HG03039 (cell line): Measurements from ENCODE around the gene CEP131.
"Not testable (repeated sequence)": the region's sequence is repeated elsewhere in the genome, so short reads cannot be mapped to it uniquely, and the experiment has no call there.

Experiments used
- ATAC-seq: cut with Tn5 transposase; IDR thresholded peaks from one replicate; pipeline ENCODE4 v1.9.1; 2021; ENCODE audit warnings: mild to moderate bottlenecking, moderate library complexity; ENCODE audit not compliant: unreplicated experiment

The CEP131 gene

DNA sequence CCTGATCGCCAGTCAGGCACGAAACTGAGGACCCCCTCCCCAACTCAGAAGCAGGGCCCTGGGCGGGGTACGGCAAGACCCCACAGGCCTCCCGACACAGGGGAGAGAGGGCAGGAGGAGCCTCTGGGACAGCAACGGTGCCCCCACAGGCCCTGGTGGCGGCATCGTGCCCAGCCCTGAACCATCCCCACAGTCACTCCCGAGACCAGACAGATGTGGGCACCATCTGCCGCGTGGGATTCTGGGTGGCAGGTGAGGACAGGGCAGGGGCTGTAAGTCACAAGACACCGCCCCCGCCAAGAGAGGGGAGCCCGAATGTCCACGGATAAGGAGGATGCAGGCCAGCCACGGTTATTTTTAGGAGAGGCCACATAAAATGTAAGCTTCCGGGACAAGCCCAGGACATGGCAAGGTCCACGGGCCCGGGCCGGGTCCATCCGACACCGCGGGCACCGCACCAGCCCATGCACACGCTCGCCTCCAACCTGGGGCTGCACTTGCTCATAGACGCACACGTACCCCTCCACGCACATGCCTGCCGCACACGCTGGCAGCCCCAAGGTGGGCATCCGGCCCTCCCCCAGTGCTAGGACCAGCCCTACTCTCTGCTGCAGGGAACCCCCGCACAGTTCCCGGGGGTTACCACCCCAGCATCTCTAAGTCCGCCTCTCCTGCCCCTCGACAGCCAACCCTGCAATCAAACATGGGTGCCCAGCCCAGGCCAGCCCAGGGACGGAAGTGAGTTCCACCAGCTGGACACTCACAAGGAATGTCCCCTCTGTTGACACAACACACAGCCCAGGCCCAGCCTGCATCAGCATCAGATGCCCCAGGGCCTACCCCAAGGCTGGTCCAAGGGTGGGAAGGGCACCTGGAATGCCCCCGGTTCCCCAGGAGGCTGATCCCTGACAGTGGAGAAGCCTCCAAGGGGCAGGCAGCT lies 65.6 kb downstream of the CEP131 start:
- ATAC-seq: no peak

DNA sequence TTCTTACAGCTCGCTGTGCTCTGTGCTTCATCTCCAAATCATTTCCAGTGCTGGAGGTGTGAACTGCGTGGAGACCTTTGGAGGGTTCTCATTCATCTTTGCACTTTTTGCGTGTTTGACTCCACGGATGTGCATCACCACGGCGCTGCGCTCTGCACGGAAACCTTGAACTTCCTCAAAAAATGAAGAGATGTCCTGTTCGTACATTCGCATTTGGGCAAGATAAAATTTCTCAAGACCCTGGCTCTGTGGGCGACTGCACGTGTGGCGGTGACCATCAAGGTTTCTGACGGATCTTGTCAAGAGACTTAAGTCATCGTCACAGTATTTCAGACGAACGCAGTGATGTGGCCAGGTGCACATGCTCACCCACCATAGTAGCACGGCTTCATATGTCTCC lies 67.8 kb downstream of the CEP131 start:
- no peak for ATAC-seq

DNA sequence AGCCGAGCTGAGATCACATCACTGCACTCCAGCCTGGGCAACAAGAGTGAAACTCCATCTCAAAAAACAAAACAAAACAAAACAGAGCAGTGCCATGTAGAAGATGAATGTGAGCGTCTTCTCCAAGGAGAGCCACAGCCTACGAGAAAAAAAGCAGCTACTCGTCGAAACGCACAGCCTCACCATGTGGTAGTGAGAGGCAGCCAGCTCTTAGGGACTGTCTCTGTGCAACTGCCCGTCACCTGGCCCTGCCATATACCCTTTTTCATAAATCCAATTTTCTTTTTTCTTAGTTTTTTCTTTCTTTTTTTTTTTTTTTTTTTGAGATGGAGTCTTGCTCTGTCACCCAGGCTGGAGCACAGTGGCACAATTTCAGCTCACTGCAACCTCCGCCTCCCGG lies 68.7 kb downstream of the CEP131 start:
- not testable (repeated sequence) for ATAC-seq

DNA sequence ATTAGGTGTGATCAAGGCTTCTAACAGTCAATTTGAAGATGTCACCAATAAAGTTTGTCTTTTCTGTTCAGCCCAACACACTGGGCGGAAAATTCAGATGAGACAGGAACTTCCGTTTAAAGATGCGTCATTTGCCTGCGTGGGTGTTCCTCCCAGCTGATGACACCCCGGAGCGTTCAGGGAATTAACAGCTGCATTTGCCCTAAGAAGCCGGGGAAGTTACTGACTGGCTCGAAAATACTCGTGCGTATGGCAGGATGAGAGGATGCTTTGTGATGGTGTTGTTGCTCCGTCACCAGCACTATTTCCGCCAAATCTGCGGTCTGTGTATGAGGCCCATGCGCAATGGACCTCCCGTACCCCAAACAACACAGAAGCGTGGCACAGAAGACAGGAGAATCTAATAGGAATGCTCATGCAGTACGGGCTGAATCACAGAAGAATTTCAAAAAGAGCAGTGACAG lies 69.4 kb downstream of the CEP131 start:
- no peak for ATAC-seq

DNA sequence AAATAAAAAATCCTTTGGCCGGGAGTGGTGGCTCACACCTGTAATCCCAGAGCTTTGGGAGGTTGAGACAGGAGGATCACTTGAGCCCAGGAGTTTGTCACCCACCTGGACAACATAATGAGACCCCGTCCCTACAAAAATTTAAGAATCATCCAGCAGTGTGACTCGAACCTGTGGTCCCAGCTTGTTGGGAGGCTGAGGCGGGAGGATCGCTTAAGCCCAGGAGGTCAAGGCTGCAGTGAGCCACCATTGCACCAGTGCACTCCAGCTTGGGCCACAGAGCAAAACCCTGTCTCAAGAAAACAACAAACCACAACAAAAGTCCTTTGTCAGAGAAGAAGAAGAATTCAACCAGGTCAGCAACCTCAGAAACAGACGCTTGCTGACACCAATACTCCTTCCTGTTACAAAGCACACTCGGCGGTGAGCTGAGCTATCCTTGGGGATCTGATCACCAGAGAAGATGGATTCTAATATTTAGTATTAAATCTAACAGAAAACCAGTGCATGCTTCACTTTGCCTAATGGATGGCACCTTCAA lies 70.4 kb downstream of the CEP131 start:
- no peak for ATAC-seq

DNA sequence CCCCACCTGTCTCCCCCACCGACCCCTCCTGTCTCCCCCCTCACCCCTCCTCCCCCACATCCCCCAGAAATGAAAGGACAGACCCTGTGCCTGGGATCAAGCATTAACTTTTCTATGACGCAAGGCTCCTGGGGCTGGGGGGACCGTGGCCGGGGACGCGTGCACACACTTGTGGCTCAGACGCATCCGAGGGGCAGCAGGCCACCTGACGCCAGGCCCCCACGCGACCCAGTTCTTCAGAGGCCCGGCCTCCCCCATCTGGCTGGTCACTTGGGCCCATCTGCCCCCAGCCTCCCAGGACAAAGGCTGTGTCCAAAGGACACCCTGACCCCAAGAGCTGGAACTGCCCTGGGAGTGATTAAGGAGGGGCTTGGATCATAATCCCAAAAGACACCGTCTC lies 71.5 kb downstream of the CEP131 start:
- ATAC-seq: no peak

DNA sequence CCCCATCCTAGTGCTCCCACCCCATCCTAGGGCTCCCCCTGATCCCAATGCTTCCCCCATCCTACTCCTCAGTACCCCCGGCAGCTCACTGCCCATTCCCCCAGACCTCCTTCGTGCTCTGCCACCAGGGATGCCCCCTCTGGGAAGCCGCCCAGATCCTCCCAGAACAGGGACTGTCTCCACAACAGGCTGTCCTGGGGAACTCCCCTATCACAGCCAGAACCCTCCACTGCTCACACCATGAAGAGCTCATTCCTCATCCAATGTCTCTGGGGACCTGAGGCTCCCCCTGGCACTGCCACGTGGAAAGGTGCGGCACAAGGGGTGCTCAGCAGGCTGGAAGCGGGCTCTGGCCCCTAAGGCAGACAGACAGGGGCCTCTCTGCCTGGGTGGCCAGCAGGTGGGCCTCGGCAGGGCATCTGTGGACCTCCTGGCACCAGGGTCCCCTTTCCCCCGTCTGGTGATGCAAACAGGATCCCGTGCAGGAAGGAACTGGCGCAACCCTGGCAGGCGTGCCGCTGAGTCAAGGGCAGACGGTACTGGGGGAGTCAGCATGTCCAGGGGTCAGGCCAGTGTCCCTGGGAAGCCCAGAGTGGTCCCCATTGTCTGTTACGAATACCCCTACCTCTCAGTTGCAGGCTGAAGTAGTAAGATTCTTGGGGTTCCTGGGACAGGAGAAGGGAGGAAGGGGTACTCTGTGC lies 72.2 kb downstream of the CEP131 start:
- ATAC-seq: no peak

DNA sequence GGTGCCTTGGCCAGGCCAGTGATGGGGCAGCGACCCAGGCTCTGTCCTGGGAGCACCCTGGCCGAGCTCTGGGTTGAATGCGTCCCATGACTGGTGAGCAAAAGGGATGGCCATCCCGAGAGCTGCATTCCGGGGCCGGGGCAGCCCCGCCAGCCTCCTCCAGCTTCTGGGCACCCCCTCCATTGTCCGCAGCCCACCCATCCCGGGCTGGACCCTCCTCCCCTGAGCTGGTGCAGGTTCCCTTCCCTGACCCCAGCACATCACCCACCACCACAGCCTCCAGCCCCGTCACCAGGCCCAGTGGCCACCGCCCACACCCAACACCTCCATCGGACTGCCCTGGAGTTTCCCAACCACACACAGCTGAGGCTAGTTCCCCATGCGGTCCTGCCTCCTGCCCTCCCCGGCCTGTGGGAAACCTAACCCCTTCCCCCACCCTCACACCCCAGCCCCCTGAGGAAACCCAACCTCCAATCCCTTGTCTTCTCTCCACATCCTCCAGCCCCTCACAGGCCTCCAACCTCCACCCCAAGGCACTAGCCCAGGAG lies 73.7 kb downstream of the CEP131 start:
- no peak for ATAC-seq

DNA sequence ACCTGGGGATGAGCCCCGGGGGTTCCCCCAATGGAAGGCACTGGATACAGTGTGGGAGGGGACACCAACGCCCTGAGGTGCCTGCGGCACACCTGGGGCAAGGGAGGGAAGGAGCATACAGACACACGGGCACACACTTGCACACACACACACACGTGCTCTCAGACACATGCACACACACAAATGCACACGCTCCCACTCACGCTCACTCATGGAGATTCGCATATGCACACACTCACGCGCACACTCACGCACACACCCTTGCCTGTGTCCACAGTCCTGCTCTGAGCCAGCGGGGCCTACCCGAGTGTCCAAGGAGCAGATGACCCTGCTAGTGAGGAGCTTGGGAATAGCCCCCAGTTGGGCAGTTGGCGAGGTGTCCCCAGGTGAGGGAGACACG lies 74.2 kb downstream of the CEP131 start:
- no peak for ATAC-seq

DNA sequence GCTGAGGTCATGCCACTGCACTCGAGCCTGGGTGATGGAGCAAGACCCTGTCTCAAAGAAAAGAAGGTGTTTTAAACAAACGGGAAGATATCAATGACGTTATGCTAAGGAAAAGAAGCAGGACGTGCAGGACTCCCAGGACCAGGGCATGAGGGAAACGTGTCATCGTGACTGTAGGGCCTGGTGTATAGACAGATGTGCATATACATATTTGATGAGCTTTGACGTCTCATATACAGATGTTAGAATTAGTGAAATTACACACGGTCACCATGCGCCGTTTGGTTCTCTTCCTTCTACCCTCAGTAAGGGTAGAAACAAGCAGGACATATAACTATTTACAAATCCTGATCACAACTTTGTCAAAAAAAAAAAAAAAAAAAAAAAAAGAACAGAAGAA lies 75.1 kb downstream of the CEP131 start:
- ATAC-seq: no peak

DNA sequence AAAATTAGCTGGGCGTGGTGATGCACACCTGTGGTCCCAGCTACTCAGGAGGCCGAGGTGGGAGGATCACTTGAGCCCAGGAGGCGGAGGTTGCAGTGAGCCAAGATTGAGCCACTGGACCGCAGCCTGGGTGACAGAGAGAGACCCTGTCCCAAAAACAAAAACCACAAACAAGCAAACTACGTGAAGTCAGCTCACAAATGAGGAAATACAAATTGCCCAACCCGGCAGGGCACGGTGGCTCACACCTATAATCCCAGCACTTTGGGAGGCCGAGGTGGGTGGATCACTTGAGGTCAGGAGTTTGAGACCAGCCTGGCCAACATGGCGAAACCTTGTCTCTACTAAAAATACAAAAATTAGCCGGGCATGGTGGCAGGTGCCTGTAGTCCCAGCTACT lies 76.6 kb downstream of the CEP131 start:
- ATAC-seq: not testable (repeated sequence)

DNA sequence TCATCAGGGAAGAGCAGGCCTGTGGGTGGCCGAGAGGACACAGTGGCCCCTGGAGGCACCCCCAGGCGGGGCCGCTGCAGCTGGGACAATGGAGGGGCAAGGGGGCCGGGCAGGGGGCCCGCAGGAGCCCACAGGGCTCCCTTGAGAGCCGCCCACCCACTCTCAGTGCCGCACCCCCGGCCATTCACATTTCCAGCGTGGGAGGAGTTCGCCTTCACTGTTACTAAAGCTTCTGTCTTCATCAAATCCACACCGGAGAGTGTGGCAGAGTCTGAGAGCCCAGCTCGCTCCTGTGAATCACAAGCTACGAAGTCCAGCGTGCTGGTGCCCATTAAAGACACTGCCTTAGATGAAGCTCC lies 78.4 kb downstream of the CEP131 start:
- ATAC-seq: no peak

DNA sequence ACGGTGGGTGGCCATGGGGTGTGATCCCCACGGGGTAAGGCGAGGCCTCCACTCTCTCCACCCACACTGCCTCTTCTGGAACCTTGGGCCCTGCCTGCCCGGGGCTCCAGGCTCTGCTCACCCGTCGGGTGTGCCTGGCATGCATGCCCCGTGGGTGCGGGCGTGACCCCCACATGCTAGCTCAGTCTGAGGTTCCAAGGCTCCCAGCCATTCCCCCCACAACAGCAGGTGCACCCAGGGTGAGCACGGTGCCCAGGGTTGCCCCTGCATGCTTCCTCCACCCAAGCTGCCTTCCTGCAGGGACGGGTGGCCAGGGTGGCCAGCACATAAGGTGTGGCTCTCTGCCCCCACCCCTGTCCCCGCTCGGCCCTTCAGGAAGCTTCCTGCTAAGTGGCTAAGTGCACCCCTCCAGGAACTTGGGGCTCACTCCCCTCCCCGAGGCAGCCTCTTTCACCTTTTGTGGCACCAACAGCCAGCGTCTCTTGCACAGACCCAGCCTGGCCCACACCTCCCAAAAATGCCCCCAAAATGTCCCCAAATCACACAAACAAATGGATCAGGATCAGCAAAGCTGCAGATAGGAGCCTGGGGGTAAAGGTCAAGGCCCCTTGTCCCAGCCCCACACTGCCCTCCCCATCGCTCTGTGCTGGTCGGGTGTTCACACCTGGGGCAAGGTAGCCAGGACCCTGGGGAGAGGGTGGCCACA lies 78.9 kb downstream of the CEP131 start:
- no peak for ATAC-seq

DNA sequence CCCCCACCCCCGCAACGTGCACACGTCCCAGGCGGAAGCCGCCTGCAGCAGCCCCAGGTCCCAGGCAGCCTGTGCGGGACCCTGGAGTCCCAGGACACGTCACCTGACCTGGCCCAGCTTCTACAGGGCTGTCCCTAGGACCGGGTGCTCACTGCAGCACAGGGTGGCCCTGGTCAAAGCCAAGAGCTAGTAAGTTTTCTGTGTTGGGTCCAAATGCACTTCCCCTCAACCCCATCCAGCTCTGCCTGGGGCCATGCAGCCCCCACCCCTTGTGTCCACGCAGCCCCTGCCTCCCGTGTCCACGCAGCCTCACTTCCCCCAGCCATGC lies 79.6 kb downstream of the CEP131 start:
- no peak for ATAC-seq

DNA sequence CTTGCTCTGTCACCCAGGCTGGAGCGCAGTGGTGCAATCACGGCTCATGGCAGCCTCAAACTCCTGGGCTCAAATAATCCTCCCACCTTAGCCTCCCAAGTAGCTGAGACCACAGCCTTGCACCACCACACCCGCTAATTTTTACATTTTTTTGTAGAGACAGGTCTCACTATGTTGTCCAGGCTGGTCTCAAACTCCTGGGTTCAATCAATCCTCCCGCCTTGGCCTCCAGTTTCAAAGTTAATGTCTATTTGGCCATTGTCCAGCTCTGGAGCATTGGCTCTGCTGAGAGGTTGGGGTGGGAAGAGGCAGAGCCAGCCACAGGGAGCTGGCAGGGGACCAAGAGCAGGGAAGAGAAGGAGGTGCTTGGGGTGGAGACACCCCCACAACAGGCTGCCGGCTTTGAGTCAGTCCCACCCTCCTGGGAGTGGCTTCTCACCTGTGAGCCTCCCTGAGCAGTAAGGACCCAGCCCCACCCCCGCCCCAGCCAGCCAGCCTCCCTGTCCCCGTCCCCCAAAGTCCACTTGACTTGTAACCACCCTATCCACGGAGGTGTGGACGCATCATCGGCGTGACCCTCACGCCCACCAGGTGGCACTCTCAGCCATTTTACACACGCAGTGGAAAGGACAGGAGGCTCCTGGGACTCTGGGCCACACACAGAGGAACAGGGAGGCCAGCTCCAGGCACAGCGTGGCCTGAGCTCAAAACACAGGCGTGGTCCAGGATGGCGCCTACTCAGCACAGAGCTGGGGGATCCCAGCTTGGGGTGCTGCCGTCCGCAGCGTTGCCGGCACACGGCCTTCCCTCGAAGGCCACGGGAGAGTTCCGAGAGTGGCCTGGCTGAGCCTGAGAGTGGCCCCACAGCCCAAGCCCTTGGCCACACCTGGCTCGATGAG lies 80.2 kb downstream of the CEP131 start:
- no peak for ATAC-seq

DNA sequence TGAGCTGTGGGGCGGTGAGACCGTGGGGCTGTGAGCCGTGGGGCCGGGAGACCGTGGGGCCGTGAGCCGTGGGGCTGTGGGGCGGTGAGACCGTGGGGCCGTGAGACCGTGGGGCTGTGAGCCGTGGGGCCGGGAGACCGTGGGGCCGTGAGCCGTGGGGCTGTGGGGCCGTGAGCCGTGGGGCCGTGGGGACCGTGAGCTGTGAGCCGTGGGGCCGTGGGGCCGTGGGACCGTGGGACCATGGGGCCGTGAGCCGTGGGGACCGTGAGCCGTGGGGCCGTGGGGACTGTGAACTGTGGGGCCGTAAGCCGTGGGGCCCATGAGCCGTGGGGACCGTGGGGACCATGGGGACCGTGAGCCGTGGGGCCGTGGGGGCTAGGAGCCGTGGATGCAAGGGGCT lies 82.1 kb downstream of the CEP131 start:
- no peak for ATAC-seq

DNA sequence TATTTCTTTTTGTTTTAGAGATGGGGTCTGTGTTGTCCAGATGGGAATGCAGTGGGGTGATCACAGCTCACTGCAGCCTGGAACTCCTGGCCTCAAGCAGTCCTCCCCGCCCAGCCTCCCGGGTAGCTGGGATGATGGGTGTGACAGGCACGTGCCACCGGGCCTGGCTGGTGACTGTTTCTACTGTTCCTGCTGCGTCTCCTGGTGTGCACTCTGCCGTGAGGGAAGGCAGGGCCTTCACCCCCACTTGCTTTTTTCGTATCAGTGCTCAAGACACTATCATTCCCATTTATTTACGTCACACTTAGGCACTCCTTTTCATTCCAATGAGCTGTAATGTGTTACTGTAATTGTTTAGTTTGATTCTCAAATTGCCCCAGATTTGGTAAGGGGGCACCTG lies 82.7 kb downstream of the CEP131 start:
- no peak for ATAC-seq
